Bronchial epithelial cell (primary cell): ENCODE measurements around the gene ABCB9. TPM values are rescaled to one million over a fixed set of nuclear protein-coding genes. Genes with fewer than 3 reads are reported as not detected.
"Not testable (repeated sequence)": the region's sequence is repeated elsewhere in the genome, so short reads cannot be mapped to it uniquely, and the experiment has no call there.

Experiments
- DNase-seq: peaks from one replicate; pipeline ENCODE4 v3.0.0-alpha.2; 2010; ENCODE audit warnings: low read depth
- FAIRE-seq: peaks from 2 replicates; lab custom pipeline; 2011; peaks lifted over from hg19 to GRCh38; lab: Jason Lieb, UNC
- H3K27me3 ChIP-seq: 2 replicates; pipeline ENCODE4 v1.5.1; 2011; ENCODE audit warnings: low read length; ENCODE audit not compliant: control insufficient read depth, insufficient read depth
- H3K36me3 ChIP-seq: 2 replicates; pipeline ENCODE4 v1.5.1; 2011; ENCODE audit warnings: low read length; ENCODE audit not compliant: control insufficient read depth, insufficient read depth
- H3K4me3 ChIP-seq: 2 replicates; pipeline ENCODE4 v1.5.1; 2011; ENCODE audit warnings: mild to moderate bottlenecking, low read depth, low read length, control low read depth
- CTCF ChIP-seq: IDR thresholded peaks from 2 replicates; pipeline ENCODE4 v1.5.1; 2011; ENCODE audit warnings: mild to moderate bottlenecking, moderate library complexity, low read length, control low read depth, inconsistent platforms; ENCODE audit not compliant: insufficient read depth, severe bottlenecking
- total RNA-seq: library from RNA; depleted of rRNA; stranded (reverse); fragments of >200 nt; gene quantifications from 2 replicates; pipeline ENCODE4 v1.2.1, GENCODE V29; 2014

ABCB9 gene
- total RNA-seq, 1 donor from 2014 or later: 3.4 TPM

GRCh38 chr12:122909442-122910288, 56.6 kb downstream of the ABCB9 start:
- no peak for TF ChIP-seq CTCF
- FAIRE-seq: no peak
- Histone ChIP-seq H3K4me3 (no peak overlapping the region), H3K27me3 (no peaks in the 10 kb centered on the region), H3K36me3 (no peaks in the 10 kb centered on the region)
- no peak for DNase-seq

- no peak for DNase-seq
- no peak for FAIRE-seq
- TF ChIP-seq CTCF: no peak
- no peak overlapping the region for H3K4me3 ChIP-seq
- H3K36me3 ChIP-seq: no peaks in the 10 kb centered on the region
- H3K27me3 ChIP-seq: no peaks in the 10 kb centered on the region
Measured at GRCh38 chr12:122908915-122909314, 57.3 kb downstream of the ABCB9 start.

GRCh38 chr12:122905258-122905657, 61.0 kb downstream of the ABCB9 start:
- not testable (repeated sequence) for H3K36me3 ChIP-seq, DNase-seq, H3K27me3 ChIP-seq, FAIRE-seq, H3K4me3 ChIP-seq

- Histone ChIP-seq H3K36me3 (no peaks in the 10 kb centered on the region), H3K4me3 (no peak overlapping the region), H3K27me3 (no peaks in the 10 kb centered on the region)
- no peak for FAIRE-seq
- no peak for DNase-seq
- TF ChIP-seq CTCF: no peak
Measured at GRCh38 chr12:122903693-122904034, 62.6 kb downstream of the ABCB9 start.

GRCh38 chr12:122902854-122903692, 63.2 kb downstream of the ABCB9 start:
- Histone ChIP-seq H3K36me3 (no peaks in the 10 kb centered on the region), H3K27me3 (no peaks in the 10 kb centered on the region), H3K4me3 (no peak overlapping the region)
- no peak for DNase-seq
- FAIRE-seq: no peak
- no peak for TF ChIP-seq CTCF

GRCh38 chr12:122899887-122900286, 66.4 kb downstream of the ABCB9 start:
- no peak for TF ChIP-seq CTCF
- FAIRE-seq (no peak), DNase-seq (no peak)
- Histone ChIP-seq H3K36me3 (no peaks in the 10 kb centered on the region), H3K27me3 (no peaks in the 10 kb centered on the region), H3K4me3 (no peak overlapping the region)
